Lower lobe of right lung (tissue), 2 donors: ENCODE measurements around the gene SMAD6. TPM values are rescaled to one million over a fixed set of nuclear protein-coding genes. Genes with fewer than 3 reads are reported as not detected.

Experiments
- ATAC-seq, 2 donors: fragments of 200-7000 bp; cut with Tn5 transposase; one replicate each; pipeline ENCODE4 v1.9.1; 2020 to 2022; ENCODE audit warnings: mild to moderate bottlenecking in 2 of 2, moderate library complexity in 2 of 2
- DNase-seq: peaks from one replicate; pipeline ENCODE4 v3.0.0-alpha.2; 2020
- H3K27ac ChIP-seq: fragments of 200-600 bp; one replicate; pipeline ENCODE4 v1.8.0; 2022
- H3K27me3 ChIP-seq: fragments of 200-600 bp; one replicate; pipeline ENCODE4 v1.8.0; 2022; ENCODE audit warnings: low read depth
- H3K36me3 ChIP-seq: fragments of 200-600 bp; one replicate; pipeline ENCODE4 v1.8.0; 2022; ENCODE audit warnings: mild to moderate bottlenecking
- H3K4me1 ChIP-seq: fragments of 200-600 bp; one replicate; pipeline ENCODE4 v1.8.0; 2022
- H3K4me3 ChIP-seq: fragments of 200-600 bp; one replicate; pipeline ENCODE4 v1.8.0; 2022; ENCODE audit warnings: mild to moderate bottlenecking
- H3K9me3 ChIP-seq: fragments of 200-600 bp; one replicate; pipeline ENCODE4 v1.8.0; 2022
- intact Hi-C: fragments of 100-400 bp; cut with DNase I; formaldehyde crosslinking; loops from one replicate; pipeline ENCODE4 v1.11.0; 2022
- total RNA-seq: library from RNA; stranded (reverse); fragmentation: NEBNext Ultra II Directional; extraction: Animal tissue kit (Norgen Biotek cat#: 25700); gene quantifications from one replicate; pipeline ENCODE4 v1.2.1, GENCODE V29; 2021
- TF ChIP-seq, protein P1 (sequence below): fragments of 200-600 bp; IDR thresholded peaks from one replicate; pipeline ENCODE4 v1.8.0; 2022; ENCODE audit warnings: antibody characterized with exemption, mild to moderate bottlenecking
- donor health status: DM: no; HTN: yes; CAD: no; lungs with severe emphysema.

SMAD6 gene
- total RNA-seq, 1 donor from 2014 or later: 159 TPM

DNA sequence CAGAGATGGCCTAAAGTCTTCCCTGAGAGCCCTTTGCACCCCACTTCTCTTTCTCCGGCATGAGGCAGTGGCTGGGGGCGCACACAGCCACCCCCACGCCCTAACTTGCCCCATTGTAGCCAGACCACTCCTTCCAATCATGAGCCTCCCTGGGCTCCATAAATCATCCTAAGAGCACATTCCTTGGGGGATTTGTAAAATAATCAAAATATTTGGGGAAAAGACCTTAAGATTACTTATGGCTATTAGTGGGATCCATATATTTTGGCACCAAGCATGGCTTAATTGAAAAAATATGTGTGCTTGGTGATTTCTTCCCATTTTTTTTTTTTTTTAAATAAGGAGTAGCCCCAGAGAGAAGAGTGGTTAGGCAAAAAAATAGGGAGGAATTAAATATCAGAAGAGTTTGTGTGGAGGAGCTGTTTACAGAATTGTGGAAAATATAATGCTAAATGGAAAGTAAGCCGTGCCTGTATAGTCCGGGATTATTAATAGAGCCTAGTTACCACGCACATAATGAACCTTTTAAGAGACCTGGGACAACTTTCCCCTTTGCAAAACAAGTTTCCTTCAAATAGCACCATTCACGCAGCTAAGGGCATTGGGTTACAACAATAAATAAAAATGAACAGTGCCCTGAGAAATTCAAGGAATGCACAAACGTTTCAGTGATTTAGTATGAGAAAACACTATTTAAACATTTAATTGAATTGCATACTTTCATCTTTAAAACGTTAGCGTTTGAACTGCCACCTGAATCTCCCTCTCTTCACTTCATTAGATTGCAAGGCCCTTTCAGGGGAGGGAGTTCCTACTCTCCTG, 46.1 kb downstream of the SMAD6 start:
- no peak for ATAC-seq
- TF ChIP-seq, protein P1, sequence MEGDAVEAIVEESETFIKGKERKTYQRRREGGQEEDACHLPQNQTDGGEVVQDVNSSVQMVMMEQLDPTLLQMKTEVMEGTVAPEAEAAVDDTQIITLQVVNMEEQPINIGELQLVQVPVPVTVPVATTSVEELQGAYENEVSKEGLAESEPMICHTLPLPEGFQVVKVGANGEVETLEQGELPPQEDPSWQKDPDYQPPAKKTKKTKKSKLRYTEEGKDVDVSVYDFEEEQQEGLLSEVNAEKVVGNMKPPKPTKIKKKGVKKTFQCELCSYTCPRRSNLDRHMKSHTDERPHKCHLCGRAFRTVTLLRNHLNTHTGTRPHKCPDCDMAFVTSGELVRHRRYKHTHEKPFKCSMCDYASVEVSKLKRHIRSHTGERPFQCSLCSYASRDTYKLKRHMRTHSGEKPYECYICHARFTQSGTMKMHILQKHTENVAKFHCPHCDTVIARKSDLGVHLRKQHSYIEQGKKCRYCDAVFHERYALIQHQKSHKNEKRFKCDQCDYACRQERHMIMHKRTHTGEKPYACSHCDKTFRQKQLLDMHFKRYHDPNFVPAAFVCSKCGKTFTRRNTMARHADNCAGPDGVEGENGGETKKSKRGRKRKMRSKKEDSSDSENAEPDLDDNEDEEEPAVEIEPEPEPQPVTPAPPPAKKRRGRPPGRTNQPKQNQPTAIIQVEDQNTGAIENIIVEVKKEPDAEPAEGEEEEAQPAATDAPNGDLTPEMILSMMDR: no peak

DNA sequence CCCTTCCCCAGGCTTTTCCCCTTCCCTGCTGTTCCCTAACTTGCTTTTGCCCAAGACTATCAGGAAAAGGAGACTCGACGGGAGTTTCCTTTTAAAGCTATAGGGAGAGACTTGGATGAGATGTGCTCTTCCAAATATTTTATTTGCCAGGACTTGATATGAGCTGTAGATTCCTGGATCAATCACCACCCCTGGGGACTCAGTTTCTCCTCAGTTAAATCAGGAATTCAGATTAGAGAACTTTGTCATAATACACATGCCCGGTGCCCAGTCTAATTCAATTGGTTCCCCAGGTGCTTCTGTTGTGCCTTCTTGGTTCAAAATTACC, 46.6 kb downstream of the SMAD6 start:
- no peak overlapping the region for H3K4me3 ChIP-seq
- DNase-seq (no peak), ATAC-seq (no peak)
- no peaks in the 10 kb centered on the region for H3K27me3 ChIP-seq
- TF ChIP-seq, protein P1: no peak
- H3K36me3 ChIP-seq: peaks cover 5% of the 10 kb centered on the region
- H3K4me1 ChIP-seq: peaks cover 89% of the 10 kb centered on the region
- H3K27ac ChIP-seq: no peak overlapping the region
- no peaks in the 10 kb centered on the region for H3K9me3 ChIP-seq
- intact Hi-C loops: no loop called here

More for the DNA sequence above, 46.1 kb downstream of the SMAD6 start:
- no peak for DNase-seq
- H3K4me1 ChIP-seq: peaks cover 90% of the 10 kb centered on the region
- no peak overlapping the region for H3K27ac ChIP-seq
- H3K9me3 ChIP-seq: no peaks in the 10 kb centered on the region
- peaks cover 5% of the 10 kb centered on the region for H3K36me3 ChIP-seq
- no peaks in the 10 kb centered on the region for H3K27me3 ChIP-seq
- no peak overlapping the region for H3K4me3 ChIP-seq
- intact Hi-C loops: no loop called here

DNA sequence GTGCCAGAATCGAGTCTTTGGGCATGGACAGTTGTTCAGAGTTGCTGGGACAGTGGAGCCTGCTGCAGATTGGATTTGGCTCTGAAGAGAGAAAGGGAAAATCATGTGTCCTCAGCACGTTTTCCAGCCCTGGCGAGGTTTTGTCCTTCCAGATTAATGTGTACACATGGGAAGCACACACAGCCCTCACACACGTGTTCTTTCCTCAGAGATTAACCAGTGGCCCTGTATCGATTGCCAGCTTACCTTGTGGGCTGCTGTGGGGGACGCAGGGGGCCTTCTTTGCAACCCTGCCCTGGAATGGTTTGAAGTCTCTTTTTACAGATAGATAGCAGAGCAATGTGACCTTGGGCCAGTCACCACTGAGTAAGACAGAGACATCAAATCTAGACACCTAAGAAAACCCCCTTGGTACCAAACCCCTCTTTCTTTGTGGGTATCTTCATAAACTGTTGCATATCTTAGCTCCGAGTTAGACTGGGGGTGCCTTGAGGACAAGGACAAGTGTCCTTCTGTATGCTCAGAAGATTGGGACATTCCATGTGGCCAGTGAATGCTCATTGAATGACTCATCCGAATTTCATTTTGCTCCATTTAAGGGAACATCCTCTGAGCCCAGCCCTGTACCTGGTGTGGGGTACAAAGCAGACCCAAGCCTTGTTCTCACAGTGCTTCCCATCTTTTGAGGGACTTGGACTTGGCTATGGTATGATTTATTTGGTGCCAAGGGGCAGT, 48.0 kb downstream of the SMAD6 start:
- H3K27ac ChIP-seq: no peak overlapping the region
- H3K36me3 ChIP-seq: peaks cover 5% of the 10 kb centered on the region
- DNase-seq (no peak), ATAC-seq (no peak)
- H3K9me3 ChIP-seq: peaks cover 2% of the 10 kb centered on the region
- no peak overlapping the region for H3K4me3 ChIP-seq
- H3K4me1 ChIP-seq: peaks cover 88% of the 10 kb centered on the region
- intact Hi-C loops: no loop called here
- H3K27me3 ChIP-seq: no peaks in the 10 kb centered on the region
- TF ChIP-seq, protein P1: no peak

DNA sequence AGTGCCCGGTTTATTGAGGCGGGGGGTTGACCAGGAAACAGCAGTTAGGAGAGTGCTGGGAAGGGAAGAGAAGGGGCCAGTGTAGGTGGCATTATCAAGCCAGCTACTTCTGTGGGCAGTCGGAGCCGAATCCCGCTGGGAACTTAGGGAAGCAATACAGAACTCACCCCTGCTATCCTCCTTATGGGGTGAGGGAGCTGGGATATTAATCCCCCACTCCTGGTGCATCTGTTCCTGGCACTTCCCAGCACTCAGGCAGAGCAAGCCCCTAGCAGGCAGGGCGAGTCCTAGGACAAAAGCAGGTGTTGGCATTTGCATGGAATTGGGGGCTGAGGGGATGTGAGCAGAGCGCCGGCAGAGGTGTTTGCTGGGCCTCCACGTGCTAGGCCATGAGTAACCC, 48.6 kb downstream of the SMAD6 start:
- TF ChIP-seq, protein P1: no peak
- Histone ChIP-seq H3K36me3 (peaks cover 5% of the 10 kb centered on the region), H3K27me3 (no peaks in the 10 kb centered on the region), H3K9me3 (peaks cover 7% of the 10 kb centered on the region), H3K4me3 (no peak overlapping the region), H3K4me1 (peaks cover 92% of the 10 kb centered on the region), H3K27ac (no peak overlapping the region)
- no peak for DNase-seq
- intact Hi-C loops: no loop called here
- no peak for ATAC-seq

DNA sequence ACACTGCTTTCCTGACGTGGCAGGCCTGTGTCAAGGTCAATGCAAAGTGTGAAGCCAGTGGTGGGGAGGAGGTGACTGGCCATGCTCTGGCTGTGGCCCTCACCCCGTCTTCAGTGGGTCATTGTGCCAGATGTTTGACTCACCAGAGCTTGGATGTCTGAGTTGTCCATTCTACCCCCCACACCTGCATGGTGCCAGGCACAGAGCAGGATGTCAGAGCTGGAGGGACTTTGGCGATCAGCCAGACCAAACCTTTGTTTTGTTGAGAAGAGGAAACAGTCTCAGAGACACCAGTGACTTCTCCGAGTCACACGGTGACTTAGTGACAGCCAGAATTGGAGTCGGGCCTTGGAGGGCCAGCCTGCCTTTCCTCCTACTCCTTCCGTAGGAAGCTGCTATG, 49.5 kb downstream of the SMAD6 start:
- no peak overlapping the region for H3K27ac ChIP-seq
- TF ChIP-seq, protein P1: no peak
- intact Hi-C loops: no loop called here
- H3K4me3 ChIP-seq: no peak overlapping the region
- H3K27me3 ChIP-seq: no peaks in the 10 kb centered on the region
- peaks cover 92% of the 10 kb centered on the region for H3K4me1 ChIP-seq
- no peak for DNase-seq
- H3K36me3 ChIP-seq: peaks cover 5% of the 10 kb centered on the region
- ATAC-seq: peak in 1 of 2 donors; percentile 31
- H3K9me3 ChIP-seq: peaks cover 7% of the 10 kb centered on the region
